ENCODE results near the gene SLC1A7. TPM values are rescaled to one million over a fixed set of nuclear protein-coding genes. Genes with fewer than 3 reads are reported as not detected.

SLC1A7 gene
- polyA plus RNA-seq, 1 experiment, result 0.63 TPM

DNA sequence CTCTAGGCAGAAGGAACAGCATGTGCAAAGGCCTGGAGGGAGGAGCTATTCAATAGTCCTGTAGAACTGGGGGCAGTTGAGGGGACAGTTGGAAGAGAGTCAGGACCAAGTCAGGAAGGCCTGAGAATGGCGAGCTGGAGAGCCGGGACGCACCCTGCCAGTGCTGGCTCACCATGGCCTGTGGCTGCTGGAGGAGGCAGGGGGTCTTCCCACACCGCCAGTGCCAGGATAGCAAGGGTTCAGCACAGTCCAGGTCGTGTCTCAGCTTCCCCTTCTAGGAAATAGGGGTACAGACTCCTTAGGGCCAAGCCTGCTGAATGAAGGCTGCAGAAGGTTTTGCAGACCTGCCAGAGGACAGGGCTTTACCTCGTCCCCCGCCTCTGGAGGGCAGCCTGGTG lies 73.2 kb downstream of the SLC1A7 start:
- TF ChIP-seq, protein P1, sequence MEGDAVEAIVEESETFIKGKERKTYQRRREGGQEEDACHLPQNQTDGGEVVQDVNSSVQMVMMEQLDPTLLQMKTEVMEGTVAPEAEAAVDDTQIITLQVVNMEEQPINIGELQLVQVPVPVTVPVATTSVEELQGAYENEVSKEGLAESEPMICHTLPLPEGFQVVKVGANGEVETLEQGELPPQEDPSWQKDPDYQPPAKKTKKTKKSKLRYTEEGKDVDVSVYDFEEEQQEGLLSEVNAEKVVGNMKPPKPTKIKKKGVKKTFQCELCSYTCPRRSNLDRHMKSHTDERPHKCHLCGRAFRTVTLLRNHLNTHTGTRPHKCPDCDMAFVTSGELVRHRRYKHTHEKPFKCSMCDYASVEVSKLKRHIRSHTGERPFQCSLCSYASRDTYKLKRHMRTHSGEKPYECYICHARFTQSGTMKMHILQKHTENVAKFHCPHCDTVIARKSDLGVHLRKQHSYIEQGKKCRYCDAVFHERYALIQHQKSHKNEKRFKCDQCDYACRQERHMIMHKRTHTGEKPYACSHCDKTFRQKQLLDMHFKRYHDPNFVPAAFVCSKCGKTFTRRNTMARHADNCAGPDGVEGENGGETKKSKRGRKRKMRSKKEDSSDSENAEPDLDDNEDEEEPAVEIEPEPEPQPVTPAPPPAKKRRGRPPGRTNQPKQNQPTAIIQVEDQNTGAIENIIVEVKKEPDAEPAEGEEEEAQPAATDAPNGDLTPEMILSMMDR (IDR thresholded peaks at IDR 0.05; ENCODE audit: insufficient read depth, low read depth, low read length), result no peak
- Histone ChIP-seq H3K27me3 (ENCODE audit: control insufficient read depth, insufficient read depth, low read length) (no peaks in the 10 kb centered on the region), H3K4me3 (ENCODE audit: low read depth, low read length) (no peak overlapping the region), H3K36me3 (ENCODE audit: control insufficient read depth, insufficient read depth, low read length) (peaks cover 15% of the 10 kb centered on the region)
- ChIA-PET CTCF (interaction anchor here (0.9 kb wide), 1 partner anchor 11 kb away, joined by 3 read pairs; no protein-coding TSS in a partner anchor), POLR2A (interaction anchor here (0.6 kb wide), 1 partner anchor 1773 kb away, joined by 3 read pairs; no protein-coding TSS in a partner anchor)
- no peak for DNase-seq (ENCODE audit: low read depth)

DNA sequence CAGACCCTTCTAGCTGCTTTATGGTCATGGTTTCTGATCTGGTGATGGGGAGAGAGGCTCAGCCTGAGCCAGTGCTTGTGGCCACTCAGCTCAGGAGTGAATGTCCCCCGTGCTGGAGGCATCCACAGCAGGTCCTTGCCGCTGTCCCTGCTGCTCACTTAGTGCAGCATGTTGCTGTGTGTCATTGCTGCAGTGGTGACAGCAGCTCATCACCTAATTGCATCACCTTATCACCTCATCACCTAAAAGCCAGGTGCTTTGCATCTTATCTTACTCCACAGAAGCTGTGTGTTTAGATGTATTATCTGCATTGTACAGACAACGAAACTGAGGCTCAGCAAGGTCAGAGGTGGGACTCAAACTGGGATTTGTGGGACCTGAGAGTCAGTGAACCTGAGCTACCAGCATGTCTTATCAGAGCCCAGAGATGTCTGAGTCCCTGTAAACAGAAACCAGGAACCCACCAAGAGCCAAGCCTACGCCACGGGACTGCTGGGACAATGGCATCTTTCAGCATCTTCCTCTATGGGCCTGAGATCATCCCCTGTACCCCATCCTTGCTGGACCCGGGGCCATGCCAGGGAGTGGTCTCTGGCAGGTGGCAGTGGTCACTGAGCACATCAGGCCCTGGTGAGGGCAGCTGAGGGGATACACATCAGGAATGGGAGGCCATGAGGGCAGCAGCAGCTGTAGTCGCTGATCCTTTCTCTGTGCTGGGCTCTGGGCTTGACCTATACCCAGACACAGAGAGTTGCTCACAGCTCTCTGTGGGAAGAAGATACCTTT lies 73.9 kb downstream of the SLC1A7 start:
- no peak overlapping the region for H3K4me3 ChIP-seq (ENCODE audit: low read depth, low read length)
- peaks cover 15% of the 10 kb centered on the region for H3K36me3 ChIP-seq (ENCODE audit: control insufficient read depth, insufficient read depth, low read length)
- TF ChIP-seq, protein P1 (IDR thresholded peaks at IDR 0.05; ENCODE audit: insufficient read depth, low read depth, low read length), result no peak
- no peaks in the 10 kb centered on the region for H3K27me3 ChIP-seq (ENCODE audit: control insufficient read depth, insufficient read depth, low read length)
- no peak for DNase-seq (ENCODE audit: low read depth)
- ChIA-PET POLR2A (interaction anchor here (0.6 to 1.1 kb wide), 2 partner anchors 25 to 1774 kb away, joined by 3 to 7 read pairs; no protein-coding TSS in a partner anchor), CTCF (interaction anchor here (0.9 kb wide), 1 partner anchor 12 kb away, joined by 3 read pairs; no protein-coding TSS in a partner anchor)

DNA sequence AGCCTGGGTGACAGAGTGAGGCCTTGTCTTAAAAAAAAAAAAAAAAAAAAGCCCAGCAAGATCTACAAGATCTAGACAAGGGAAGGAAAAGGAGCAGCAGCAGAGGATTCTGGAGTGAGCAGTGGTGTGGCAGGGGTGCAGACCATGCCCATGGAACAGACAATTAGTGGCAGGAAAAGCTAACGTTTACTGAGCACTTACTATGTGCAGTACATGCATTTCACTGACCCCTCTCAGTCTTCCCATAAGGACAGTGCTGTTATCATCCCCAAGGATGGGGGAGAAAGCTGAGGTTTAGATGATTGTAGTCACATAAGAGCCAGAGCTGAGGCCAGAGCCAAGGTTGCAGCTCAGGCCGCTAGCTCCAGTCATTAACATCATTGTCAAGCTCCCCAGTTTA lies 74.6 kb downstream of the SLC1A7 start:
- DNase-seq (ENCODE audit: low read depth), result no peak
- TF ChIP-seq, protein P1 (IDR thresholded peaks at IDR 0.05; ENCODE audit: insufficient read depth, low read depth, low read length), result no peak
- H3K4me3 ChIP-seq (ENCODE audit: low read depth, low read length), result no peak overlapping the region
- no peaks in the 10 kb centered on the region for H3K27me3 ChIP-seq (ENCODE audit: control insufficient read depth, insufficient read depth, low read length)
- H3K36me3 ChIP-seq (ENCODE audit: control insufficient read depth, insufficient read depth, low read length), result peaks cover 15% of the 10 kb centered on the region
- ChIA-PET POLR2A (interaction anchor here (1.1 kb wide), 1 partner anchor 26 kb away, joined by 7 read pairs; no protein-coding TSS in a partner anchor), CTCF (no interaction called here)

GRCh38 chr1:53066891-53067738 lies 75.3 kb downstream of the SLC1A7 start:
- POLR2A ChIA-PET, result interaction anchor here (1.1 kb wide), 1 partner anchor 26 kb away, joined by 7 read pairs; no protein-coding TSS in a partner anchor
- TF ChIP-seq, protein P1 (IDR thresholded peaks at IDR 0.05; ENCODE audit: insufficient read depth, low read depth, low read length), result no peak
- no peak for DNase-seq (ENCODE audit: low read depth)
- Histone ChIP-seq H3K36me3 (ENCODE audit: control insufficient read depth, insufficient read depth, low read length) (peaks cover 13% of the 10 kb centered on the region), H3K27me3 (ENCODE audit: control insufficient read depth, insufficient read depth, low read length) (no peaks in the 10 kb centered on the region), H3K4me3 (ENCODE audit: low read depth, low read length) (no peak overlapping the region)
- CTCF ChIA-PET, result no interaction called here

GRCh38 chr1:53066488-53066887 lies 76.0 kb downstream of the SLC1A7 start:
- peaks cover 13% of the 10 kb centered on the region for H3K36me3 ChIP-seq (ENCODE audit: control insufficient read depth, insufficient read depth, low read length)
- no peak overlapping the region for H3K4me3 ChIP-seq (ENCODE audit: low read depth, low read length)
- POLR2A ChIA-PET, result no interaction called here
- TF ChIP-seq, protein P1 (IDR thresholded peaks at IDR 0.05; ENCODE audit: insufficient read depth, low read depth, low read length), result no peak
- no peaks in the 10 kb centered on the region for H3K27me3 ChIP-seq (ENCODE audit: control insufficient read depth, insufficient read depth, low read length)
- no peak for DNase-seq (ENCODE audit: low read depth)
- CTCF ChIA-PET, result no interaction called here

Measured in BJ (cell line).